Measurements from ENCODE around the gene TMEM220.

- TF ChIP-seq CTCF (IDR thresholded peaks at IDR 0.05), result no peak
- TF ChIP-seq MAX (CRISPR knock-in tag; IDR thresholded peaks at IDR 0.05), result peak; percentile 87
- TF ChIP-seq, protein P1, sequence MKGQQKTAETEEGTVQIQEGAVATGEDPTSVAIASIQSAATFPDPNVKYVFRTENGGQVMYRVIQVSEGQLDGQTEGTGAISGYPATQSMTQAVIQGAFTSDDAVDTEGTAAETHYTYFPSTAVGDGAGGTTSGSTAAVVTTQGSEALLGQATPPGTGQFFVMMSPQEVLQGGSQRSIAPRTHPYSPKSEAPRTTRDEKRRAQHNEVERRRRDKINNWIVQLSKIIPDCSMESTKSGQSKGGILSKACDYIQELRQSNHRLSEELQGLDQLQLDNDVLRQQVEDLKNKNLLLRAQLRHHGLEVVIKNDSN (CRISPR knock-in tag; IDR thresholded peaks at IDR 0.05), result peak; percentile 69
- peak; percentile 82; the same call in 1 of the 2 replicates for TF ChIP-seq KAT7 (CRISPR knock-in tag; IDR thresholded peaks at IDR 0.05; ENCODE audit: borderline replicate concordance)
- TF ChIP-seq, protein P2, sequence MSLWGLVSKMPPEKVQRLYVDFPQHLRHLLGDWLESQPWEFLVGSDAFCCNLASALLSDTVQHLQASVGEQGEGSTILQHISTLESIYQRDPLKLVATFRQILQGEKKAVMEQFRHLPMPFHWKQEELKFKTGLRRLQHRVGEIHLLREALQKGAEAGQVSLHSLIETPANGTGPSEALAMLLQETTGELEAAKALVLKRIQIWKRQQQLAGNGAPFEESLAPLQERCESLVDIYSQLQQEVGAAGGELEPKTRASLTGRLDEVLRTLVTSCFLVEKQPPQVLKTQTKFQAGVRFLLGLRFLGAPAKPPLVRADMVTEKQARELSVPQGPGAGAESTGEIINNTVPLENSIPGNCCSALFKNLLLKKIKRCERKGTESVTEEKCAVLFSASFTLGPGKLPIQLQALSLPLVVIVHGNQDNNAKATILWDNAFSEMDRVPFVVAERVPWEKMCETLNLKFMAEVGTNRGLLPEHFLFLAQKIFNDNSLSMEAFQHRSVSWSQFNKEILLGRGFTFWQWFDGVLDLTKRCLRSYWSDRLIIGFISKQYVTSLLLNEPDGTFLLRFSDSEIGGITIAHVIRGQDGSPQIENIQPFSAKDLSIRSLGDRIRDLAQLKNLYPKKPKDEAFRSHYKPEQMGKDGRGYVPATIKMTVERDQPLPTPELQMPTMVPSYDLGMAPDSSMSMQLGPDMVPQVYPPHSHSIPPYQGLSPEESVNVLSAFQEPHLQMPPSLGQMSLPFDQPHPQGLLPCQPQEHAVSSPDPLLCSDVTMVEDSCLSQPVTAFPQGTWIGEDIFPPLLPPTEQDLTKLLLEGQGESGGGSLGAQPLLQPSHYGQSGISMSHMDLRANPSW (CRISPR knock-in tag; conservative IDR thresholded peaks at IDR 0.05; ENCODE audit: low read depth), result no peak
- TF ChIP-seq, protein P3, sequence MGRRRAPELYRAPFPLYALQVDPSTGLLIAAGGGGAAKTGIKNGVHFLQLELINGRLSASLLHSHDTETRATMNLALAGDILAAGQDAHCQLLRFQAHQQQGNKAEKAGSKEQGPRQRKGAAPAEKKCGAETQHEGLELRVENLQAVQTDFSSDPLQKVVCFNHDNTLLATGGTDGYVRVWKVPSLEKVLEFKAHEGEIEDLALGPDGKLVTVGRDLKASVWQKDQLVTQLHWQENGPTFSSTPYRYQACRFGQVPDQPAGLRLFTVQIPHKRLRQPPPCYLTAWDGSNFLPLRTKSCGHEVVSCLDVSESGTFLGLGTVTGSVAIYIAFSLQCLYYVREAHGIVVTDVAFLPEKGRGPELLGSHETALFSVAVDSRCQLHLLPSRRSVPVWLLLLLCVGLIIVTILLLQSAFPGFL (CRISPR knock-in tag; IDR thresholded peaks at IDR 0.05; ENCODE audit: borderline replicate concordance), result no peak
- peak; percentile 76; the same call in 1 of the 2 replicates for TF ChIP-seq E2F5 (CRISPR knock-in tag; IDR thresholded peaks at IDR 0.05)
- peak; percentile 84 for TF ChIP-seq FOXK1 (CRISPR knock-in tag; IDR thresholded peaks at IDR 0.05)
- 0 out of 2 replicates have a peak, but pooled peaks have one; percentile 49 for TF ChIP-seq CREB1 (CRISPR knock-in tag; IDR thresholded peaks at IDR 0.05)
- peak; percentile 78 for TF ChIP-seq SP1 (CRISPR knock-in tag; conservative IDR thresholded peaks at IDR 0.05)
- TF ChIP-seq IRF2 (CRISPR knock-in tag; IDR thresholded peaks at IDR 0.05; ENCODE audit: borderline replicate concordance, low read depth), result no peak
- TF ChIP-seq, protein P4, sequence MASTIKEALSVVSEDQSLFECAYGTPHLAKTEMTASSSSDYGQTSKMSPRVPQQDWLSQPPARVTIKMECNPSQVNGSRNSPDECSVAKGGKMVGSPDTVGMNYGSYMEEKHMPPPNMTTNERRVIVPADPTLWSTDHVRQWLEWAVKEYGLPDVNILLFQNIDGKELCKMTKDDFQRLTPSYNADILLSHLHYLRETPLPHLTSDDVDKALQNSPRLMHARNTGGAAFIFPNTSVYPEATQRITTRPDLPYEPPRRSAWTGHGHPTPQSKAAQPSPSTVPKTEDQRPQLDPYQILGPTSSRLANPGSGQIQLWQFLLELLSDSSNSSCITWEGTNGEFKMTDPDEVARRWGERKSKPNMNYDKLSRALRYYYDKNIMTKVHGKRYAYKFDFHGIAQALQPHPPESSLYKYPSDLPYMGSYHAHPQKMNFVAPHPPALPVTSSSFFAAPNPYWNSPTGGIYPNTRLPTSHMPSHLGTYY (CRISPR knock-in tag; IDR thresholded peaks at IDR 0.05), result no peak; the same call in 1 of the 2 replicates
- TF ChIP-seq SMAD3 (CRISPR knock-in tag; IDR thresholded peaks at IDR 0.05; ENCODE audit: borderline replicate concordance), result no peak
- no peak for TF ChIP-seq CREM (CRISPR knock-in tag; IDR thresholded peaks at IDR 0.05)
Measured at GRCh38 chr17:10729334-10730193, at the start of gene TMEM220.
